Trophoblast cell (in vitro differentiated cells and primary cell): ENCODE measurements around the gene KCNAB3.
A peak's percentile ranks its signal among the peaks of the same experiment; 100 is the strongest.

ENCODE experiments used
- DNase-seq, 2 donors: peaks; one replicate each; pipeline ENCODE4 v3.0.0-alpha.2; 2016
- H2AFZ ChIP-seq: 2 replicates; pipeline ENCODE4 v1.6.1; 2013; ENCODE audit warnings: low read length, moderate library complexity, mild to moderate bottlenecking; ENCODE audit not compliant: insufficient read depth, poor library complexity
- H2AK5ac ChIP-seq: 2 replicates; pipeline ENCODE4 v1.6.1; 2013; ENCODE audit warnings: mild to moderate bottlenecking, low read length
- H2BK120ac ChIP-seq: 2 replicates; pipeline ENCODE4 v1.6.1; 2013; ENCODE audit warnings: low read length, mild to moderate bottlenecking, moderate library complexity; ENCODE audit not compliant: insufficient read depth, poor library complexity
- H2BK12ac ChIP-seq: 2 replicates; pipeline ENCODE4 v1.6.1; 2013; ENCODE audit warnings: mild to moderate bottlenecking, low read length, moderate library complexity
- H2BK5ac ChIP-seq: 2 replicates; pipeline ENCODE4 v1.6.1; 2013; ENCODE audit warnings: low read length, low read depth, moderate library complexity, mild to moderate bottlenecking; ENCODE audit not compliant: poor library complexity
- H3K14ac ChIP-seq: 2 replicates; pipeline ENCODE4 v1.6.1; 2013; ENCODE audit warnings: mild to moderate bottlenecking, low read length
- H3K18ac ChIP-seq: 2 replicates; pipeline ENCODE4 v1.6.1; 2013; ENCODE audit warnings: mild to moderate bottlenecking, low read length
- H3K23ac ChIP-seq: 2 replicates; pipeline ENCODE4 v1.6.1; 2013; ENCODE audit warnings: low read length
- H3K27ac ChIP-seq: 2 replicates; pipeline ENCODE4 v1.5.1; 2013; ENCODE audit warnings: low read depth, mild to moderate bottlenecking, inconsistent platforms, low read length, moderate library complexity
- H3K27me3 ChIP-seq: 2 replicates; pipeline ENCODE4 v1.6.1; 2013; ENCODE audit warnings: inconsistent platforms, mild to moderate bottlenecking, low read length, moderate library complexity; ENCODE audit not compliant: insufficient read depth
- H3K36me3 ChIP-seq, 2 experiments: 1 replicate in 1 of 2; 2 replicates in 1 of 2; pipeline ENCODE4 v1.6.1; 2013; ENCODE audit warnings: low read length in 2 of 2, mild to moderate bottlenecking in 2 of 2, moderate library complexity in 1 of 2; ENCODE audit not compliant: insufficient read depth in 2 of 2, control insufficient read depth in 1 of 2
- H3K4ac ChIP-seq: 2 replicates; pipeline ENCODE4 v1.6.1; 2013; ENCODE audit warnings: low read depth, mild to moderate bottlenecking, low read length, moderate library complexity
- H3K4me1 ChIP-seq, 2 experiments: 1 replicate in 1 of 2; 2 replicates in 1 of 2; pipeline ENCODE4 v1.6.1; 2013; ENCODE audit warnings: low read length in 2 of 2, mild to moderate bottlenecking in 2 of 2, moderate library complexity in 1 of 2; ENCODE audit not compliant: insufficient read depth in 2 of 2, control insufficient read depth in 1 of 2
- H3K4me2 ChIP-seq: 2 replicates; pipeline ENCODE4 v1.6.1; 2013; ENCODE audit warnings: inconsistent platforms, mild to moderate bottlenecking, low read length, moderate library complexity
- H3K4me3 ChIP-seq: 2 replicates; pipeline ENCODE4 v1.5.1; 2013; ENCODE audit warnings: mild to moderate bottlenecking, low read depth, low read length, inconsistent platforms
- H3K79me1 ChIP-seq: one replicate; pipeline ENCODE4 v1.6.1; 2013; ENCODE audit warnings: low read length
- H3K79me2 ChIP-seq: 2 replicates; pipeline ENCODE4 v1.6.1; 2013; ENCODE audit warnings: low read length, mild to moderate bottlenecking; ENCODE audit not compliant: control insufficient read depth, insufficient read depth, poor library complexity
- H3K9ac ChIP-seq: 2 replicates; pipeline ENCODE4 v1.6.1; 2013; ENCODE audit warnings: mild to moderate bottlenecking, low read length
- H3K9me3 ChIP-seq: 2 replicates; pipeline ENCODE4 v1.6.1; 2013; ENCODE audit warnings: low read depth, mild to moderate bottlenecking, control low read depth, inconsistent platforms, low read length; ENCODE audit not compliant: insufficient read depth
- H4K12ac ChIP-seq: 2 replicates; pipeline ENCODE4 v1.6.1; 2013; ENCODE audit warnings: low read depth, mild to moderate bottlenecking, low read length, moderate library complexity
- H4K8ac ChIP-seq: 2 replicates; pipeline ENCODE4 v1.6.1; 2013; ENCODE audit warnings: low read depth, mild to moderate bottlenecking, low read length, moderate library complexity
- H4K91ac ChIP-seq: one replicate; pipeline ENCODE4 v1.6.1; 2013; ENCODE audit warnings: low read depth, mild to moderate bottlenecking, low read length, moderate library complexity
- WGBS: extraction: QIAGEN DNeasy Blood & Tissue Kit; methylation state at CpG from one replicate; pipeline ENCODE4 v1.1.7; 2013; ENCODE audit warnings: missing lambda C conversion rate; ENCODE audit not compliant: insufficient read length, insufficient coverage; ENCODE audit errors: extremely low coverage; 5-methylcytosine and 5-hydroxymethylcytosine counted together

KCNAB3 gene

DNA sequence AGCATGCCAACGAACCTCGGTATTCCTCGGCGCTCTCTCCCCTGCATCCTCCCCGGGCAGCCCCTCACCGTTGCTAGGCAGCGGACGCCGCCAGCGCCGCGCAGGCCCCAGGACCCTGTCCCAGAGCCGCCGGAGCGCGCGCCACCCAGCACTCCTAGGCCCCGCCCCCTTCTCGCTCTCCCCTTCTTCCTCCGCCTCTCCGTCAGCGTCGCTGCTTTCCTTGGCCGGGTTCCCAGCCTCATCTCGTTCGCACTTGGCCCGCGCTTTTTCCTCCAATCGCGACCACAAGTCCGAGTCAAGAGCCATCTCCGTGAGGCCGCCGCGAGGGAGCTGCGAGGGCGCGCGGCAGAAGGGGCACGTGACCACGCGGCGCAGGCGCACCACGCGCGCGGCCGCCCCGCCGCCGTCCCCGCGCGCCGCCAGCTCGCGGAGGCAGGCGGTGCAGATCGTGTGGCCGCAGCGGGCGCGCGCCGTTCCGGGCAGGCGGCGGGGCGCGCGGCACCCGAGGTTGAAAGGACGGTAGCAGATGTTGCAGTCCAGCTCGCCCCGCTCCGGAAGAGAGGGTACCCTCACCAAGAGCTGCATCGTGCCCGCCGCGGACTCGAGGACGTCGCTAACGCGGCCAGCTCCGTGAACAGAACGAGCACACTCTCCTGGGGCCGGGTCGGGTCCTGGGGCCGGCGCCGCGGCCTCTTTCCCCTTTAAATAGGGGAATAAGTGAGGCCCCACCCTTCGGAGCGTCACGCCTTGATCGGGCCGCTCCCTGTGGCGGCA is 13.9 kb downstream of the KCNAB3 start, which contains the start of gene RNF227:
RNF227 (minus strand) TSS at position 679 of the 774 bp plus-strand sequence; CDS start at position 585, 94 bp downstream.
- Histone ChIP-seq H3K4me3 (peak within 1 kb of the TSS; percentile 83), H3K79me2 (peaks cover 2% of the 10 kb centered on the region)

DNA sequence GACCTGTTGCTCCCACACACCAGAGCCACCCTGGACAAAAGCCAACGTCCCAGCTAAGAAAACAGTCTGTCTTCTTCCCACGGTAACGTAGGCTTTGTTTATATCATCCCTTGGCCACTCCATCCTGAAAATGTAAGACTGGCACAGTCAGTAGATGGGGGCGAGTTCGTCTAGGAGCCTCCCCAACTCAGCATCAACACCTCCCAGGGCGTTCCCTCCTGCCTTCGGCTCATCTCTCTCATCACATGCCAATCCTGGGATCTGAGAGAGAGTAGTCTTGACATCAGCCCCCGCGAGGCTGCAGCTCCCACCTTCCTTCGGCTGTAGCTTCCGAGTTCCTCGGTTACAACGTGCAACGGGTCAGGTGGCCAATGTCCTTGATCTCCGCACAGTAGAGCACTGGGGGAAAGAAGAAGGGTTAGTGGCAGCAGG is 14.5 kb downstream of the KCNAB3 start:
- peak overlapping the region; percentile 27 for H2AFZ ChIP-seq
- no peak overlapping the region for H3K23ac ChIP-seq
- peak overlapping the region; percentile 83 for H3K4me3 ChIP-seq
- H4K12ac ChIP-seq = no peak overlapping the region
- no peak overlapping the region for H3K18ac ChIP-seq
- no peak overlapping the region for H4K91ac ChIP-seq
- H4K8ac ChIP-seq = peak overlapping the region; percentile 49
- H3K4ac ChIP-seq = no peak overlapping the region
- H3K36me3 ChIP-seq = peaks cover 15 to 20% of the 10 kb centered on the region in 2 experiments
- peak overlapping the region; percentile 65 for H3K4me2 ChIP-seq
- H3K79me1 ChIP-seq = peaks cover 6% of the 10 kb centered on the region
- no peak overlapping the region for H2BK12ac ChIP-seq
- no peak overlapping the region for H2AK5ac ChIP-seq
- H3K27ac ChIP-seq = no peak overlapping the region
- DNase-seq = no peak
- peaks cover 2% of the 10 kb centered on the region for H3K79me2 ChIP-seq
- no peak overlapping the region for H3K9ac ChIP-seq
- no peak overlapping the region for H2BK5ac ChIP-seq
- H3K27me3 ChIP-seq = peaks cover 3% of the 10 kb centered on the region
- H3K9me3 ChIP-seq = no peaks in the 10 kb centered on the region
- no peak overlapping the region for H3K14ac ChIP-seq
- WGBS = no CpG with 5 or more reads among the region's 15 CpGs
- peaks cover 9 to 14% of the 10 kb centered on the region in 2 experiments for H3K4me1 ChIP-seq
- H2BK120ac ChIP-seq = no peak overlapping the region

More for the DNA sequence above, 13.9 kb downstream of the KCNAB3 start, which contains the start of gene RNF227:
- peak within 1 kb of the TSS; percentile 27 for H2AFZ ChIP-seq
- H4K8ac ChIP-seq = peak within 1 kb of the TSS; percentile 83
- H3K9me3 ChIP-seq = no peaks in the 10 kb centered on the region
- no peak within 1 kb of the TSS for H2AK5ac ChIP-seq
- WGBS = no CpG with 5 or more reads among the region's 100 CpGs
- peak within 1 kb of the TSS; percentile 4 for H3K4ac ChIP-seq
- H3K27me3 ChIP-seq = peaks cover 3% of the 10 kb centered on the region
- H3K4me1 ChIP-seq = peaks cover 9 to 14% of the 10 kb centered on the region in 2 experiments
- peak within 1 kb of the TSS; percentile 55 for H4K12ac ChIP-seq
- peak within 1 kb of the TSS; percentile 65 for H3K4me2 ChIP-seq
- H2BK12ac ChIP-seq = no peak within 1 kb of the TSS
- H3K9ac ChIP-seq = peak within 1 kb of the TSS; percentile 63
- DNase-seq = peak; percentile 70 to 81
- peaks cover 10 to 14% of the 10 kb centered on the region in 2 experiments for H3K36me3 ChIP-seq
- H3K27ac ChIP-seq = no peak within 1 kb of the TSS
- peak within 1 kb of the TSS; percentile 12 for H2BK5ac ChIP-seq
- H3K14ac ChIP-seq = peak within 1 kb of the TSS; percentile 30
- H4K91ac ChIP-seq = peak within 1 kb of the TSS; percentile 42
- H3K18ac ChIP-seq = peak within 1 kb of the TSS; percentile 43
- H3K23ac ChIP-seq = no peak within 1 kb of the TSS
- peaks cover 6% of the 10 kb centered on the region for H3K79me1 ChIP-seq
- no peak within 1 kb of the TSS for H2BK120ac ChIP-seq

DNA sequence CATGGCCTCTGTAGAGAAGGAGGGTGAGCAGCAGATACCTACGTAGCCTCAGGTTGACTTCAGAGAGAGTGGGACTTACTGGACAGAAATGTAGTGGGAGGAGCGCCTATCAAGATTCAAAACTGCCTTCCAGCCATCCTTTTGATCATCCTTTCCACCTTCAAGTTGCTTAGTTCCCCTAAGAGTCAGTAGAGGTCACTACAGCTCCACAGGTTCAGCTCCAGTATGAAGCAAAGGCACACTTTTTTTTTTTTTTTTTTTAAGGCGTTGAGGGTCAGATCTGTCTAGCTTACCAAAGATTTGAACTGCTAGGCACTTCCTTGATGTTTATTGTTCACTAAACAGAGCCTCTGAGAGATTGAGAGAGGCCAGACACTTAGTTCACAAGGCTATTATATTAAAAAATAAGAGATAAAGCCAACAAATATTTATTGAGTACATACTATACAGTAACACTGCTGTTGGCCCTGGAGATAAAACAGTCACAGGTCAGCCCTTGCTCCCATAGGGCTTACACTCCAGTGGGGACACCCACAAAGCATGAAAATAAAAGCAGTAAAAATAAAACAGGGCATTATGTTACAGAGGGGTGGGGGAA is 16.6 kb downstream of the KCNAB3 start:
- Histone ChIP-seq H2BK5ac (no peak overlapping the region), H2BK12ac (no peak overlapping the region), H3K9ac (no peak overlapping the region), H3K4me2 (no peak overlapping the region), H2BK120ac (no peak overlapping the region), H3K4ac (no peak overlapping the region), H3K23ac (no peak overlapping the region), H4K8ac (no peak overlapping the region), H3K27me3 (peaks cover 3% of the 10 kb centered on the region), H3K4me3 (no peak overlapping the region), H2AK5ac (no peak overlapping the region), H4K12ac (no peak overlapping the region), H3K9me3 (no peaks in the 10 kb centered on the region), H3K18ac (no peak overlapping the region), H3K79me1 (peaks cover 6% of the 10 kb centered on the region), H3K79me2 (peaks cover 2% of the 10 kb centered on the region), H3K4me1 (peaks cover 9 to 14% of the 10 kb centered on the region in 2 experiments), H2AFZ (no peak overlapping the region), H3K14ac (no peak overlapping the region), H3K36me3 (peaks cover 26 to 40% of the 10 kb centered on the region in 2 experiments), H3K27ac (no peak overlapping the region), H4K91ac (no peak overlapping the region)
- no CpG with 5 or more reads among the region's 3 CpGs for WGBS
- peak; percentile 56 to 88 for DNase-seq

DNA sequence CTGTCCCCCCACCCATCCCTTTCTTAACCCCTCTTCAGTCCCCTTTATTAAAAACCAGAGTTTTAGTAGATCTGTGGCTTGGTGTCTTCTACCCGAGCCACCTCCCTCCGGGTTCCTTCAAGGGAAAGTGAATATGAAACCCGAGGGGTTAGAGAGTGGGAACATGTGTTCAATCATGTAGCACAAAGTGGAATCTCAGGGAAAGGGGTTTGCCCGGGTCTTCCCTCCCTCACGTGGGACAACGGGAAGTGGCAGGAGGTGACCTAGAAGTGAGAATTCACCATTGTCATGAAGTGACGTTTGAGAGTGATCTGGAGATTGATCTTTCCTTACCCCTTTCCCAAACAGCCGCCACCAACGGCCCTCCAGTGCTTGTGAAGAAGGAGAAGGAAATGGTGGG is 18.5 kb downstream of the KCNAB3 start:
- Histone ChIP-seq H3K4me2 (no peak overlapping the region), H3K18ac (no peak overlapping the region), H3K4ac (no peak overlapping the region), H4K12ac (no peak overlapping the region), H2BK5ac (no peak overlapping the region), H4K8ac (no peak overlapping the region), H2BK120ac (no peak overlapping the region), H3K23ac (no peak overlapping the region), H2AK5ac (no peak overlapping the region), H3K36me3 (peaks cover 44 to 58% of the 10 kb centered on the region in 2 experiments), H4K91ac (no peak overlapping the region), H2BK12ac (no peak overlapping the region), H3K79me2 (peaks cover 2% of the 10 kb centered on the region), H3K4me3 (no peak overlapping the region), H3K27ac (no peak overlapping the region), H2AFZ (no peak overlapping the region), H3K4me1 (peaks cover 7 to 10% of the 10 kb centered on the region in 2 experiments), H3K79me1 (peaks cover 5% of the 10 kb centered on the region), H3K9me3 (no peaks in the 10 kb centered on the region), H3K14ac (no peak overlapping the region), H3K27me3 (no peaks in the 10 kb centered on the region), H3K9ac (no peak overlapping the region)
- no peak for DNase-seq
- no CpG with 5 or more reads among the region's 9 CpGs for WGBS
